HepG2 (cell line): Measurements from ENCODE around the gene STK39. TPM values are rescaled to one million over a fixed set of nuclear protein-coding genes. Genes with fewer than 3 reads are reported as not detected.

Experiments
- ATAC-seq: fragments of 200-7000 bp; cut with Tn5 transposase; 3 replicates; pipeline ENCODE4 v1.9.1; 2020; ENCODE audit warnings: mild to moderate bottlenecking, moderate library complexity
- BruUV-seq: library from RNA; stranded (reverse); fragments of 400-500 nt; replicated peaks from 2 replicates; lab custom pipeline; 2021; lab: Mats Ljungman, UMichigan
- CTCF ChIA-PET: fragments of 300-600 bp; formaldehyde crosslinking; extraction: SDS; loops from one replicate; lab custom pipeline; 2021; ENCODE audit warnings: low total read pairs, inconsistent platforms, low intra/inter-chr PET ratio; lab: Yijun Ruan, JAX
- POLR2A ChIA-PET: fragments of 350-600 bp; sonication (Branson Sonifier 250); formaldehyde crosslinking; loops from one replicate; lab custom pipeline; 2020; ENCODE audit warnings: antibody characterized with exemption, inconsistent platforms; lab: Yijun Ruan, JAX
- DNase-seq: peaks from one replicate; pipeline ENCODE4 v3.0.0-alpha.2; 2015; ENCODE audit warnings: low spot score
- FAIRE-seq: peaks from 3 replicates; lab custom pipeline; 2011; peaks lifted over from hg19 to GRCh38; lab: Jason Lieb, UNC
- H2AFZ ChIP-seq: one replicate; pipeline ENCODE4 v1.6.1; 2011; ENCODE audit warnings: low read length, inconsistent platforms
- H3K27ac ChIP-seq: fragments of 300-600 bp; 3 replicates; pipeline ENCODE4 v1.8.0; 2011; ENCODE audit warnings: mixed run types, mild to moderate bottlenecking, mixed read lengths, low read length, inconsistent platforms; ENCODE audit not compliant: insufficient read depth; ENCODE audit errors: extremely low read length
- H3K27me3 ChIP-seq, 2 experiments: fragments of 200-600 bp in 1 of 2; 2 replicates in 1 of 2; 3 replicates in 1 of 2; pipeline versions ENCODE4 v1.6.0 to v1.8.0; 2011; ENCODE audit warnings: low read length in 2 of 2, mild to moderate bottlenecking in 2 of 2, moderate library complexity in 2 of 2, inconsistent platforms in 1 of 2; ENCODE audit not compliant: insufficient read depth in 2 of 2, control insufficient read depth in 1 of 2
- H3K36me3 ChIP-seq, 2 experiments: fragments of 200-600 bp in 1 of 2; replicated peaks in 1 of 2; 2 replicates in 1 of 2; 3 replicates in 1 of 2; pipeline versions ENCODE4 v1.5.1 to v1.8.0; 2011; ENCODE audit warnings: low read length in 2 of 2, inconsistent platforms in 1 of 2; ENCODE audit not compliant: insufficient read depth in 2 of 2, control insufficient read depth in 1 of 2
- H3K4me1 ChIP-seq: 2 replicates; pipeline ENCODE4 v1.5.1; 2012; ENCODE audit warnings: low read length, inconsistent platforms; ENCODE audit not compliant: insufficient read depth
- H3K4me2 ChIP-seq: 2 replicates; pipeline ENCODE4 v1.6.0; 2011; ENCODE audit warnings: low read depth, low read length, inconsistent platforms
- H3K4me3 ChIP-seq, 3 experiments: fragments of 200-600 bp in 1 of 3; sonication (generic), shearing (Covaris generic) in 1 of 3; replicated peaks in 1 of 3; 2 replicates each; pipeline ENCODE4 v1.5.1; 2011 to 2016; ENCODE audit warnings: low read length in 3 of 3, inconsistent platforms in 2 of 3, low read depth in 2 of 3, mild to moderate bottlenecking in 2 of 3, control low read depth in 1 of 3, mixed read lengths in 1 of 3; ENCODE audit not compliant: insufficient read depth in 1 of 3
- H3K79me2 ChIP-seq: one replicate; pipeline ENCODE4 v1.6.1; 2011; ENCODE audit warnings: low read length, inconsistent platforms; ENCODE audit not compliant: insufficient read depth
- H3K9ac ChIP-seq: 2 replicates; pipeline ENCODE4 v1.6.0; 2011; ENCODE audit warnings: mild to moderate bottlenecking, low read depth, low read length, inconsistent platforms; ENCODE audit not compliant: insufficient read depth
- H3K9me3 ChIP-seq: 2 replicates; pipeline ENCODE4 v1.5.1; 2012; ENCODE audit warnings: mild to moderate bottlenecking, low read length
- H4K20me1 ChIP-seq: 2 replicates; pipeline ENCODE4 v1.6.0; 2011; ENCODE audit warnings: inconsistent platforms, mild to moderate bottlenecking, low read length, moderate library complexity; ENCODE audit not compliant: insufficient read depth
- ELF4 ChIP-seq: sonication (generic); formaldehyde crosslinking; IDR thresholded peaks from 2 replicates; pipeline ENCODE4 v1.5.0; 2020; ENCODE audit warnings: missing genetic modification reagents, mild to moderate bottlenecking, moderate library complexity, borderline replicate concordance
- HNRNPUL1 ChIP-seq: fragments of 200-400 bp; formaldehyde crosslinking; IDR thresholded peaks from 2 replicates; pipeline ENCODE4 v1.6.1; 2017; ENCODE audit warnings: low read depth, mild to moderate bottlenecking, low read length, moderate library complexity
- JDP2 ChIP-seq: sonication (generic); formaldehyde crosslinking; IDR thresholded peaks from 2 replicates; pipeline ENCODE4 v1.8.1; 2022; ENCODE audit warnings: missing genetic modification reagents, borderline replicate concordance
- KLF11 ChIP-seq: IDR thresholded peaks from 2 replicates; pipeline ENCODE4 v1.6.1; 2016; ENCODE audit warnings: missing compliant biosample characterization
- ONECUT2 ChIP-seq: sonication (generic); formaldehyde crosslinking; IDR thresholded peaks from 2 replicates; pipeline ENCODE4 v1.4.0; 2020; ENCODE audit warnings: missing genetic modification reagents
- PRPF4 ChIP-seq: fragments of 200-400 bp; formaldehyde crosslinking; IDR thresholded peaks from 2 replicates; pipeline ENCODE4 v1.6.1; 2016; ENCODE audit warnings: low read length, low read depth; ENCODE audit not compliant: poor library complexity, severe bottlenecking
- TBX2 ChIP-seq: sonication (generic); formaldehyde crosslinking; IDR thresholded peaks from 2 replicates; pipeline ENCODE4 v1.5.0; 2020; ENCODE audit warnings: missing genetic modification reagents, mild to moderate bottlenecking, borderline replicate concordance
- ZMYM2 ChIP-seq: sonication (generic); formaldehyde crosslinking; IDR thresholded peaks from 2 replicates; pipeline ENCODE4 v1.8.0; 2022; ENCODE audit warnings: mild to moderate bottlenecking, missing genetic modification reagents
- ZNF230 ChIP-seq: sonication (generic); formaldehyde crosslinking; IDR thresholded peaks from 2 replicates; pipeline ENCODE4 v1.4.0; 2020; ENCODE audit warnings: mild to moderate bottlenecking, missing genetic modification reagents
- ZNF350 ChIP-seq: sonication (generic); formaldehyde crosslinking; IDR thresholded peaks from 2 replicates; pipeline ENCODE4 v1.4.0; 2020; ENCODE audit warnings: mild to moderate bottlenecking, low read depth, missing genetic modification reagents, borderline replicate concordance
- ZNF510 ChIP-seq: sonication (generic); formaldehyde crosslinking; IDR thresholded peaks from 2 replicates; pipeline ENCODE4 v1.4.0; 2020; ENCODE audit warnings: low read depth, mild to moderate bottlenecking, missing genetic modification reagents
- ZNF572 ChIP-seq: sonication (generic); formaldehyde crosslinking; IDR thresholded peaks from 2 replicates; pipeline ENCODE4 v1.5.1; 2020; ENCODE audit warnings: mild to moderate bottlenecking, missing genetic modification reagents
- WGBS: methylation state at CpG from one replicate; pipeline ENCODE4 v1.1.6; 2017; ENCODE audit warnings: low lambda C conversion rate; 5-methylcytosine and 5-hydroxymethylcytosine counted together
- in situ Hi-C: cut with HindIII; loops from 2 replicates; pipeline ENCODE4 v1.10.0; 2017; ENCODE audit warnings: low pct_unique_long_range_greater_than_20kb; ENCODE audit not compliant: extremely low pct_ligation_motif_present
- intact Hi-C: fragments of 100-400 bp; cut with micrococcal nuclease; formaldehyde crosslinking; loops from one replicate; pipeline ENCODE4 v1.10.0; 2022; ENCODE audit not compliant: unreplicated experiment
- polyA plus RNA-seq, 8 experiments: library from polyadenylated mRNA; depleted of rRNA in 3 of 8; stranded (reverse) in 7 of 8; unstranded in 1 of 8; fragments of >200 nt; fragmentation: Illumina TruSeq in 4 of 8; extraction: Trizol in 4 of 8; gene quantifications; 2 replicates each; pipeline versions ENCODE4 v1.2.1 to v1.2.3, GENCODE V29; 2011 to 2016; ENCODE audit warnings: low read depth in 4 of 8, missing spikeins in 1 of 8, mixed read lengths in 1 of 8; ENCODE audit not compliant: insufficient read depth in 1 of 8
- total RNA-seq, 5 experiments: library from RNA; depleted of rRNA; stranded (reverse); fragments of >200 nt; fragmentation: Illumina TruSeq; extraction: Trizol; gene quantifications; 2 replicates each; pipeline ENCODE4 v1.2.3, GENCODE V29; 2016; ENCODE audit warnings: low read depth in 1 of 5
- TF ChIP-seq, protein P1 (sequence below): IDR thresholded peaks from 2 replicates; pipeline ENCODE4 v1.6.1; 2016; ENCODE audit warnings: mild to moderate bottlenecking
- TF ChIP-seq, protein P2 (sequence below): sonication (generic); formaldehyde crosslinking; conservative IDR thresholded peaks from 2 replicates; pipeline ENCODE4 v1.4.0; 2020; ENCODE audit warnings: missing genetic modification reagents
- TF ChIP-seq, protein P3 (sequence below): IDR thresholded peaks from 2 replicates; pipeline ENCODE4 v1.6.1; 2016; ENCODE audit warnings: low read depth

STK39 gene
- total and polyA plus RNA-seq, 2 of the 13 experiments (the other 11 are each of a cell fraction or from before 2014, with no cell fraction given), result 27.3 to 38.4 TPM

DNA sequence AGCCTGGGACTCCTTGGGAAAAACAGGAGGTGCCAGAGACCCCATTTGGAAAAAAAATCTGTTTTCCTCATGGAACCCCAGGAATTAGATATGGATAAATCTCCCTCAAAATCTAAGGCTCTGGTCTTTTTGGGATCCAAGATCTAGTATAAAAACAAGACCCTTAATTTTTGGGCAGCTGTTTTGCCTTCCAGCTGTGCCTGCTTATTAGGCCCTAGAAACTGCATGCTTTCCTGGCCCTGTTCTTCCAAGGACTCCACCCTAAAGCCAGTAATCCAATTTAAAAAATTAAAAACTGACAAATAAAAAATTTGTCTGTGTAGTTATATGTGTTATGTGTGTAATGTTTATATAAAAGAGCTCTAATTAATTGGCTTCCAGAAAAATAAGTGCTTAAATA lies 274.6 kb downstream of the STK39 start:
- ATAC-seq (no peak), FAIRE-seq (no peak)
- no peak overlapping the region for H2AFZ ChIP-seq
- TF ChIP-seq HNRNPUL1 (no peak), KLF11 (no peak), ZNF350 (CRISPR knock-in tag) (no peak), JDP2 (no peak)
- TF ChIP-seq, all 625 proteins: peak for 0
- Histone ChIP-seq H3K9me3 (peaks cover 36% of the 10 kb centered on the region), H3K27ac (no peak overlapping the region), H3K9ac (no peak overlapping the region), H3K36me3 (peaks cover 2 to 12% of the 10 kb centered on the region in 2 experiments; a peak in 1 of 5 replicates), H3K4me3 (no peak overlapping the region), H3K79me2 (no peaks in the 10 kb centered on the region), H3K4me2 (no peak overlapping the region), H4K20me1 (no peaks in the 10 kb centered on the region), H3K4me1 (no peaks in the 10 kb centered on the region), H3K27me3 (no peaks in the 10 kb centered on the region)
- DNase-seq, result no peak
- intact Hi-C loops (no loop called here), in situ Hi-C loops (no loop called here)
- POLR2A ChIA-PET, result no interaction called here
- CTCF ChIA-PET, result no interaction called here
- no TSS peak for BruUV-seq

DNA sequence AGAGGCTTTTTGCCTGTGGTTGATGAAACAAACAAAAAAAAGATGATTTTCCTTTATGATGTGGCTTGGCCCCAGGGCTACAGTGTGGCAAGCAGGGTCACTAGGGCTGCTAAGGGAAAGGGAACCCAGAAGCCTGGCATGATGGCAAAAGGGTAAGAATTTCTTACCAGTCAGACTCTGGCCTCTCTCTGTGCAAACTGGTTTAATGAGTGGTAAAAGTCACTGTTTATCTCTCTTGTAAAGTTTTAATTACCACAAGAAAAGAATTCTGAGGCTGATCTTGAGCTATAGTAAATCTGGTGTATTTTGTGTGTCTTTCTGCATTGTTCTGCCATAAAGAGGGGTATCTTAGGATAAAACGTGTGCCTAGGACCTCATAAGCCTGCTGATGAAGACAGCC lies 275.4 kb downstream of the STK39 start:
- in situ Hi-C loops, result no loop called here
- no peak overlapping the region for H2AFZ ChIP-seq
- CTCF ChIA-PET, result no interaction called here
- TF ChIP-seq PRPF4, result no peak
- no peak for TF ChIP-seq ZNF350 (CRISPR knock-in tag)
- TF ChIP-seq TBX2 (CRISPR knock-in tag), result no peak
- TF ChIP-seq, protein P1, sequence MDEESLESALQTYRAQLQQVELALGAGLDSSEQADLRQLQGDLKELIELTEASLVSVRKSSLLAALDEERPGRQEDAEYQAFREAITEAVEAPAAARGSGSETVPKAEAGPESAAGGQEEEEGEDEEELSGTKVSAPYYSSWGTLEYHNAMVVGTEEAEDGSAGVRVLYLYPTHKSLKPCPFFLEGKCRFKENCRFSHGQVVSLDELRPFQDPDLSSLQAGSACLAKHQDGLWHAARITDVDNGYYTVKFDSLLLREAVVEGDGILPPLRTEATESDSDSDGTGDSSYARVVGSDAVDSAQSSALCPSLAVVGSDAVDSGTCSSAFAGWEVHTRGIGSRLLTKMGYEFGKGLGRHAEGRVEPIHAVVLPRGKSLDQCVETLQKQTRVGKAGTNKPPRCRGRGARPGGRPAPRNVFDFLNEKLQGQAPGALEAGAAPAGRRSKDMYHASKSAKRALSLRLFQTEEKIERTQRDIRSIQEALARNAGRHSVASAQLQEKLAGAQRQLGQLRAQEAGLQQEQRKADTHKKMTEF, result no peak
- TF ChIP-seq, protein P2, sequence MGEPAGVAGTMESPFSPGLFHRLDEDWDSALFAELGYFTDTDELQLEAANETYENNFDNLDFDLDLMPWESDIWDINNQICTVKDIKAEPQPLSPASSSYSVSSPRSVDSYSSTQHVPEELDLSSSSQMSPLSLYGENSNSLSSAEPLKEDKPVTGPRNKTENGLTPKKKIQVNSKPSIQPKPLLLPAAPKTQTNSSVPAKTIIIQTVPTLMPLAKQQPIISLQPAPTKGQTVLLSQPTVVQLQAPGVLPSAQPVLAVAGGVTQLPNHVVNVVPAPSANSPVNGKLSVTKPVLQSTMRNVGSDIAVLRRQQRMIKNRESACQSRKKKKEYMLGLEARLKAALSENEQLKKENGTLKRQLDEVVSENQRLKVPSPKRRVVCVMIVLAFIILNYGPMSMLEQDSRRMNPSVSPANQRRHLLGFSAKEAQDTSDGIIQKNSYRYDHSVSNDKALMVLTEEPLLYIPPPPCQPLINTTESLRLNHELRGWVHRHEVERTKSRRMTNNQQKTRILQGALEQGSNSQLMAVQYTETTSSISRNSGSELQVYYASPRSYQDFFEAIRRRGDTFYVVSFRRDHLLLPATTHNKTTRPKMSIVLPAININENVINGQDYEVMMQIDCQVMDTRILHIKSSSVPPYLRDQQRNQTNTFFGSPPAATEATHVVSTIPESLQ (CRISPR knock-in tag), result no peak
- no peak for TF ChIP-seq ONECUT2
- TF ChIP-seq, protein P3, sequence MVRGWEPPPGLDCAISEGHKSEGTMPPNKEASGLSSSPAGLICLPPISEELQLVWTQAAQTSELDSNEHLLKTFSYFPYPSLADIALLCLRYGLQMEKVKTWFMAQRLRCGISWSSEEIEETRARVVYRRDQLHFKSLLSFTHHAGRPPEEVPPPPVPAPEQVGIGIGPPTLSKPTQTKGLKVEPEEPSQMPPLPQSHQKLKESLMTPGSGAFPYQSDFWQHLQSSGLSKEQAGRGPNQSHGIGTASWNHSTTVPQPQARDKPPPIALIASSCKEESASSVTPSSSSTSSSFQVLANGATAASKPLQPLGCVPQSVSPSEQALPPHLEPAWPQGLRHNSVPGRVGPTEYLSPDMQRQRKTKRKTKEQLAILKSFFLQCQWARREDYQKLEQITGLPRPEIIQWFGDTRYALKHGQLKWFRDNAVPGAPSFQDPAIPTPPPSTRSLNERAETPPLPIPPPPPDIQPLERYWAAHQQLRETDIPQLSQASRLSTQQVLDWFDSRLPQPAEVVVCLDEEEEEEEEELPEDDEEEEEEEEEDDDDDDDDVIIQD, result no peak
- no peak for TF ChIP-seq ZNF510 (CRISPR knock-in tag)
- no peak for TF ChIP-seq ZNF230 (CRISPR knock-in tag)
- no peak for TF ChIP-seq ZMYM2 (CRISPR knock-in tag)
- no peak for TF ChIP-seq ZNF572 (CRISPR knock-in tag)
- no peak for TF ChIP-seq ELF4

More for the DNA sequence above, 275.4 kb downstream of the STK39 start:
- POLR2A ChIA-PET, result no interaction called here
- WGBS, result 94% methylated on average over 1 of the region's 1 CpG
- Histone ChIP-seq H3K27me3 (no peaks in the 10 kb centered on the region), H3K9ac (no peak overlapping the region), H3K27ac (no peak overlapping the region), H3K4me3 (no peak overlapping the region), H3K4me2 (no peak overlapping the region), H3K4me1 (no peaks in the 10 kb centered on the region), H3K36me3 (peaks cover 2 to 12% of the 10 kb centered on the region in 2 experiments; a peak in 1 of 5 replicates), H3K79me2 (no peaks in the 10 kb centered on the region), H4K20me1 (no peaks in the 10 kb centered on the region), H3K9me3 (peaks cover 36% of the 10 kb centered on the region)
- DNase-seq (no peak), ATAC-seq (no peak), FAIRE-seq (no peak)
- intact Hi-C loops, result no loop called here
- BruUV-seq, result no TSS peak
